Activated CD8-positive, alpha-beta T cell treated with anti-CD3 and anti-CD28 coated beads for 36 hours (primary cell): Measurements from ENCODE around the gene CDK15. TPM values are rescaled to one million over a fixed set of nuclear protein-coding genes. Genes with fewer than 3 reads are reported as not detected.

ENCODE experiments used
- ATAC-seq: fragments of 200-7000 bp; cut with Tn5 transposase; one replicate; pipeline ENCODE4 v1.10.0; 2021; ENCODE audit warnings: mild to moderate bottlenecking, moderate library complexity
- CTCF ChIA-PET: fragments of 350-600 bp; sonication (Branson Sonifier 250); formaldehyde crosslinking; loops from one replicate; lab custom pipeline; 2021; ENCODE audit warnings: antibody characterized with exemption; lab: Charles Lee
- POLR2A ChIA-PET: fragments of 350-600 bp; sonication (Branson Sonifier 250); formaldehyde crosslinking; loops from one replicate; lab custom pipeline; 2021; ENCODE audit warnings: antibody characterized with exemption; lab: Charles Lee
- DNase-seq: peaks from one replicate; pipeline ENCODE4 v3.0.0-alpha.2; 2020
- H3K27ac Mint-ChIP-seq: one replicate; pipeline ENCODE4 v1.8.0; 2021; ENCODE audit warnings: mild to moderate bottlenecking, mixed read lengths
- H3K27me3 Mint-ChIP-seq: one replicate; pipeline ENCODE4 v1.8.0; 2021; ENCODE audit warnings: mixed read lengths
- H3K36me3 Mint-ChIP-seq: one replicate; pipeline ENCODE4 v1.8.0; 2021; ENCODE audit warnings: low read depth, mixed read lengths
- H3K4me1 Mint-ChIP-seq: one replicate; pipeline ENCODE4 v1.8.0; 2021; ENCODE audit warnings: low read depth, mixed read lengths
- H3K4me3 Mint-ChIP-seq: one replicate; pipeline ENCODE4 v1.8.0; 2021; ENCODE audit warnings: mild to moderate bottlenecking, moderate library complexity, mixed read lengths
- H3K9me3 Mint-ChIP-seq: one replicate; pipeline ENCODE4 v1.8.0; 2021; ENCODE audit warnings: mixed read lengths
- intact Hi-C: fragments of 100-400 bp; cut with micrococcal nuclease; formaldehyde crosslinking; loops from one replicate; pipeline ENCODE4 v1.10.0; 2022
- total RNA-seq, 2 experiments: library from RNA; stranded (reverse); gene quantifications; one replicate each; pipeline ENCODE4 v1.2.3, GENCODE V29; 2021
- TF ChIP-seq, protein P1 (sequence below): fragments of 200-600 bp; IDR thresholded peaks from one replicate; pipeline ENCODE4 v1.8.0; 2022; ENCODE audit warnings: antibody characterized with exemption, mild to moderate bottlenecking

CDK15 gene
- total RNA-seq, 2 experiments from 2014 or later = not detected

- Mint-ChIP-seq H3K36me3 (no peaks in the 10 kb centered on the region), H3K9me3 (no peaks in the 10 kb centered on the region), H3K27ac (no peak overlapping the region), H3K27me3 (peaks cover 9% of the 10 kb centered on the region), H3K4me3 (no peak overlapping the region), H3K4me1 (no peaks in the 10 kb centered on the region)
- ChIA-PET POLR2A (no interaction called here), CTCF (no interaction called here)
- TF ChIP-seq, protein P1, sequence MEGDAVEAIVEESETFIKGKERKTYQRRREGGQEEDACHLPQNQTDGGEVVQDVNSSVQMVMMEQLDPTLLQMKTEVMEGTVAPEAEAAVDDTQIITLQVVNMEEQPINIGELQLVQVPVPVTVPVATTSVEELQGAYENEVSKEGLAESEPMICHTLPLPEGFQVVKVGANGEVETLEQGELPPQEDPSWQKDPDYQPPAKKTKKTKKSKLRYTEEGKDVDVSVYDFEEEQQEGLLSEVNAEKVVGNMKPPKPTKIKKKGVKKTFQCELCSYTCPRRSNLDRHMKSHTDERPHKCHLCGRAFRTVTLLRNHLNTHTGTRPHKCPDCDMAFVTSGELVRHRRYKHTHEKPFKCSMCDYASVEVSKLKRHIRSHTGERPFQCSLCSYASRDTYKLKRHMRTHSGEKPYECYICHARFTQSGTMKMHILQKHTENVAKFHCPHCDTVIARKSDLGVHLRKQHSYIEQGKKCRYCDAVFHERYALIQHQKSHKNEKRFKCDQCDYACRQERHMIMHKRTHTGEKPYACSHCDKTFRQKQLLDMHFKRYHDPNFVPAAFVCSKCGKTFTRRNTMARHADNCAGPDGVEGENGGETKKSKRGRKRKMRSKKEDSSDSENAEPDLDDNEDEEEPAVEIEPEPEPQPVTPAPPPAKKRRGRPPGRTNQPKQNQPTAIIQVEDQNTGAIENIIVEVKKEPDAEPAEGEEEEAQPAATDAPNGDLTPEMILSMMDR = no peak
- intact Hi-C loops = no loop called here
- no peak for DNase-seq
- ATAC-seq = no peak
Measured at GRCh38 chr2:201931475-201931874, 125.1 kb downstream of the CDK15 start.

DNA sequence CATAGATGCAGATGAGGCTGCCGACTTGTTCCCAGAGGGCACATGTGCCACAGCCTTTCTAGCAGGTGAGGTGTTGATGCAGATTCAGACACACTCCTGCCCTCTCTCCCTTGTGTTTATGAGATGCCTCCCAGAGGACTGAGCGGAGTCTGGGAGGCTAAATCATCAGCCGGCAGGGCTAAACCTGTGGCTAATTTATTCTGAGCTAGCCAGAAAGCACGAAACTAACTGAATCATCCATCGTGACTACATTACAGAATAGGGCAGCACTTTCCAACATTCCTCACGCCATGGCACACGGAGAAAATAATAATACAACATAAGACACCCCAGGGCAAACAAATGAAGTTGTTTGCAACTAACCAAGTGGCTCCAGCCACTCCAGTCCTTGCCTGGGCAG, 125.6 kb downstream of the CDK15 start:
- DNase-seq (no peak), ATAC-seq (no peak)
- Mint-ChIP-seq H3K27me3 (peaks cover 11% of the 10 kb centered on the region), H3K9me3 (no peaks in the 10 kb centered on the region), H3K4me1 (no peaks in the 10 kb centered on the region), H3K36me3 (no peaks in the 10 kb centered on the region), H3K4me3 (no peak overlapping the region), H3K27ac (no peak overlapping the region)
- intact Hi-C loops = no loop called here
- ChIA-PET CTCF (no interaction called here), POLR2A (no interaction called here)
- TF ChIP-seq, protein P1 = no peak

- no peak for ATAC-seq
- ChIA-PET CTCF (no interaction called here), POLR2A (no interaction called here)
- no peak overlapping the region for H3K27ac Mint-ChIP-seq
- TF ChIP-seq, protein P1 = no peak
- intact Hi-C loops = no loop called here
- no peaks in the 10 kb centered on the region for H3K9me3 Mint-ChIP-seq
- no peaks in the 10 kb centered on the region for H3K36me3 Mint-ChIP-seq
- H3K27me3 Mint-ChIP-seq = peaks cover 13% of the 10 kb centered on the region
- H3K4me1 Mint-ChIP-seq = no peaks in the 10 kb centered on the region
- DNase-seq = no peak
- H3K4me3 Mint-ChIP-seq = no peak overlapping the region
Measured at GRCh38 chr2:201932511-201932910, 126.2 kb downstream of the CDK15 start.

DNA sequence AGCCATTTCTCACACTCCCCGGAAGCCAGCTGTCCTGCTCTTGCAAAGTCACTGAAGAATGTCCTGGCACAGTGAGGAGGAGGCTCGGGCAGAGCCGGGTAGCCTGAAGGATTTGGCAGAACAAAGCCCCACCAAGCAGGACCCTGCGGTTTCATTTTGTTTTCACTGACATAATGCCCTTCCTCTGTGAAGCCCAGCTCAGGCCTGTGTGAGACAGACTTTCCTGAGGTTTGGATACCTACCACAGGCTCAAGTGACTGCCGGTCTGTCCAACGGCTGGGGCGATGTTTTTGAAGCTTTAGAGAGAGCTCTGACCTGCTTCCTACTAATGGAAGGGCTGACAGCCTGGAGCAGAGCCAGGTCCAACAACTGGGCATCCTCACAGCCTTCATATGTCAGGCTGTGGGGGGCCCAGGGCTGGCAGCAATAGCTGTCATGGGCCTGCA, 127.5 kb downstream of the CDK15 start:
- TF ChIP-seq, protein P1 = no peak
- no peaks in the 10 kb centered on the region for H3K36me3 Mint-ChIP-seq
- no peak overlapping the region for H3K4me3 Mint-ChIP-seq
- POLR2A ChIA-PET = no interaction called here
- ATAC-seq (no peak), DNase-seq (no peak)
- no peaks in the 10 kb centered on the region for H3K4me1 Mint-ChIP-seq
- no peaks in the 10 kb centered on the region for H3K9me3 Mint-ChIP-seq
- intact Hi-C loops = no loop called here
- CTCF ChIA-PET = interaction anchor here (1.0 to 1.2 kb wide), 2 partner anchors 42 to 73 kb away, joined by 3 read pairs; no protein-coding TSS in a partner anchor
- no peak overlapping the region for H3K27ac Mint-ChIP-seq
- peaks cover 13% of the 10 kb centered on the region for H3K27me3 Mint-ChIP-seq

DNA sequence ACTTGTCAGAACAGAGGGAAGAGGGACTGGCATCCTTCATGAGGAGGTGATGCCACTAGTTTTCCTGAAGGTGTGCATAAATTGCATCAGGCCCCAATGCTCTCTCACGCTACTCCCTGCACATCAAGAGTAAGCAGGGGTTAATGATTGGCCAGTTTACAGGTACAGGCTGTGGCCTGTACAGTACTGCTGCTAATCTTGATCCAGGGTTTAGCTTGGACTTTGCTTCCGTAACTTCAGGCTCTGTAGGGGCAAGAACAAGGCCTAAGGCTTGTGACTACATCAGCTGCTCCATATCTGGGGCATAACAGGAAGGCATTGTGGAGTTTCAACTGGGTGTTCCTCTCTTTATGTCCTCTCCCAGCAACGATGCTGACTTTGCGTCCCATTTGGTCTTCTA, 130.5 kb downstream of the CDK15 start:
- ATAC-seq (no peak), DNase-seq (no peak)
- Mint-ChIP-seq H3K4me3 (no peak overlapping the region), H3K9me3 (no peaks in the 10 kb centered on the region), H3K36me3 (no peaks in the 10 kb centered on the region), H3K27ac (no peak overlapping the region), H3K4me1 (no peaks in the 10 kb centered on the region), H3K27me3 (peaks cover 11% of the 10 kb centered on the region)
- intact Hi-C loops = no loop called here
- CTCF ChIA-PET = no interaction called here
- TF ChIP-seq, protein P1 = no peak
- POLR2A ChIA-PET = interaction anchor here (0.5 kb wide), 1 partner anchor 65 kb away, joined by 4 read pairs; no protein-coding TSS in a partner anchor
